Activated CD4-positive, alpha-beta T cell treated with anti-CD3 and anti-CD28 coated beads, Interleukin-2, Interleukin-4, amounts not matched to agents 100 ng/mL and 50 ng/mL, durations not matched to agents 16 hours and 8 hours (primary cell): Measurements from ENCODE around the gene MRGPRG.

Source experiments
- DNase-seq: peaks from one replicate; pipeline ENCODE4 v3.0.0-alpha.2; 2020; ENCODE audit warnings: low spot score

Gene MRGPRG

GRCh38 chr11:3194016-3194816 is 24.4 kb downstream of the MRGPRG start:
- DNase-seq = no peak

DNA sequence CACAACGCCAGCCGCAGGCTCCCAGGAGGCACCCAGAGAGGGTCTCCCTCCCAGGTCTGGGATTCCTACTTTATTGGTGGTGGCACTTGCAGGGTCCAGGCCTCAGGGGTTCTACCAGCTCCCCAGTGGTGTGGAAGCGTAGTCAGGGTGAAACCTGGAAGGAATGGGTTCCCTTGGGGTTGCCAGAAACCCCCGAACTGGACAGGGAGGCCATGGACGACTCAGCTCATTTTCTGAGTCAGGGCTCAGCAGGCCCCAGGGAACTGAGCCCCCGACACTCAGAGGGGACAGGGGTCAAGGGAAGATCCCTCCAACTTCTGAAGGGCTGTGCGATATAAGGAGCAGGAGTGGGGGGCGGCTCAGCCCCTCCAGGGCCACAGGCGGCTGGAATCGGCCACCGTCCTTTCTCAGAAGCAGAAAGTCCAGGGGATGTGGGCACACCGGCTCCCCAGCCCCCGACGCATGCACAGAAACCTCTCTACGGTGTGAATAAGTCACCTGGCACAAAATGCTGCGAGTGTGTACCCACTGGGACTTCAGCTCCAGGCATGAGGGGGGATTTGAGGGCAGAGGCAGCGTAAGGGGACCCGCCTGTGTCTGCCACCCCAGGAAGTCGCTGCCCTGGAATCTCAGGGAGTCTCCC is 25.1 kb downstream of the MRGPRG start:
- DNase-seq = no peak

DNA sequence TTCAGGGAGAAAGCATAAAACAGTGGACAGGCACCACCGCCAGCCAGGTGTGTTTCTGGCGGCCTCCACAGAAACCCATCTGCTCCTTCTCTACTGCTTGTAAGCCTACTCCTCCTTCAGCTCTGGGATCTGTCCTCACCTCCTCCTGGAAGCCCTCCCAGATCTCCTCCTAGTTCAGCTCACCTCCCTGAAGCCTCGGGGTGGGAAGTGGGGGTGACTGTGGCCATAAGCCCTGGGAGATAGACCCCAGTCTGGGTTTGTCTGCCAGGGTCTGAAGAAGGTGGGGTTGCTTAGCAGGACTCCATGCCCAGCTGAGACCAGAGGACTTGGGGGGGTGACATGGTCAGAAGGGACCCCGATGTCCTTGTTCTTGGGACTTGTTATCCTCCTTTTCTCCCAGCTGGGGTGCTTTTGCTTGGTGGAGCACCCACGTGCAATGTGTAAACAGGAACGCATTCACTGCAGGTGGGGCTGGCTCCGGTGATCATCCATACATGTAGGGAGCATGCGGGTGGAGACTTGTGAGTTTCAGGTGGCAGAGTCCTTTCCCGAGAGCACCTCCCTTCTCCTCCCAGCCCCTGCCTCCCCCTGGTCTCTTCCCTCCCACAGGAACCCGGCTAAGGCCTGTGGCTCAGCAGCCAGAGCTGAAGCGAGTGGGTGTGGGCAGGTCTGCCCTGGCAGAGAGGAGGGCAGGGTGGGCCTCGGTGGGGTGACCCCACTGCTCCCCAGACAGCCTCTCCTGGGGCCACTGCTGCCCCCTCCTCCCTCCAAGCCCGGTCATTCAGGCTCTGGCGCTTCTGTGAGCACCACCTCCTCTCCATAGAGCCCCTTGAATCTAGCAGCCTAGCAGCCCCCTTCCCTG is 25.9 kb downstream of the MRGPRG start:
- no peak for DNase-seq

GRCh38 chr11:3191586-3192324 is 26.9 kb downstream of the MRGPRG start:
- DNase-seq = no peak

GRCh38 chr11:3190600-3190999 is 28.0 kb downstream of the MRGPRG start:
- no peak for DNase-seq

DNA sequence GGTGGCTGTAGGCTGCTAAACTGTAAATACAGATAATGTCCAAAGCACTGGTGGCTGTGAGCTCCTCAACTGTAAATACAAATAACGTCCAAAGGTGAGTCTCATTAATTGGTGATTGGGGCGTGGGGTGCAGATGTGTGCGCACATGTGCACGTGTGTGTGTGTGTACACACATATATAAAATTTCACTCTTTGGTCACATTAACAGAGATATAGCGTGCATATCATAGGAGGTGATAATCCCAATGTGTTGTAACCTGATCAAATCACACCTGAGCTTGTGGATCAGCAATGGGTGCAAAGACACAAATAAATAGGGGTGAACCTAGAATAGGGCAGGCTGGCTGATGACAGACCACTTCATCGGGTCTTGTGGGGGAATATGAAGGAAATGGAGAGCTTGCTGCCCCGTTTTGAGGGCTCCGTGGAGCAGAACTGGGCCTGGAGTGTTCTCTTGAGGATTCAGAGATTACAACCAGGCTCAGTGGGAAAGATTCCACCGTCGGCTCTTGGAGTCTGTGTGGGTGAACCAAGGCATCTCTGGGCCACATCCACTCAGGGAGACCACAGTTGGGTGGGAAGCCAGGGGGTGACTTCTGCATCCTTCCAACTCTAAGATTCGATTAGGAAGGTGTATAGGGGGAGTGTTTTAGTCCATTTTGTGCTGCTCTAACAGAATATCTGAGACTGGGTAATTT is 28.6 kb downstream of the MRGPRG start:
- no peak for DNase-seq

GRCh38 chr11:3189196-3189843 is 29.3 kb downstream of the MRGPRG start:
- no peak for DNase-seq

DNA sequence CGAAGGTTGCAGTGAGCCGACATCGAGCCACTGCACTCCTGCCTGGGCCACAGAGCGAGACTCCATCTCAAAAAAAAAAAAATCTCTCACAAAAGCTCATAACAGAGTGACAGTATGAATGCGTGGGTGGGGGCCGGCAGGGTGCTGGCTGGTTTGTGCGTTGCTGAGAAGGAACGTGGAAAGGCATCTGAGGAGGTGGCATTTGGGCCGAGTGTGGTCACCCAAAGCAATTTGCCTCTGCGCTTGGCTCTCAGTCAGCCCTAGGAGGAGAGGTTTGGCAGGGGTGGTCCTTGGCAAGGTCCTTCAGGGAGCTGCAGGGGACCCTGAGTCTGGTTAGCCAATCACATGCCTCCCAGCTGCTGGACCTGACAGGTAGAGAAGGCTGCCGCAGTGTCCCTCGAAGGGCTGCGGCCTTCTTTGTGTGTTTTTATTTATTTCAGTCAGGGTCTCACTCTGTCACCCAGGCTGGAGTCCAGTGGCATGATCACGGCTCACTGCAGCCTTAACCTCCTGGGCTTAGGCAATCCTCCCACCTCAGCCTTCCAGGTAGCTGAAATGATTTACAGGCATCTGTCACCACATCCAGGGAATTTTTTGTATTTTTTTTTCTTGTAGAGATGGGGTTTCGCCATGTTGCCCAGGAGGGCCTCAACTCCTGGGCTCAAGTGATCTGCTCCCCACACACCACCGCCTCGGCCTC is 30.0 kb downstream of the MRGPRG start:
- no peak for DNase-seq

DNA sequence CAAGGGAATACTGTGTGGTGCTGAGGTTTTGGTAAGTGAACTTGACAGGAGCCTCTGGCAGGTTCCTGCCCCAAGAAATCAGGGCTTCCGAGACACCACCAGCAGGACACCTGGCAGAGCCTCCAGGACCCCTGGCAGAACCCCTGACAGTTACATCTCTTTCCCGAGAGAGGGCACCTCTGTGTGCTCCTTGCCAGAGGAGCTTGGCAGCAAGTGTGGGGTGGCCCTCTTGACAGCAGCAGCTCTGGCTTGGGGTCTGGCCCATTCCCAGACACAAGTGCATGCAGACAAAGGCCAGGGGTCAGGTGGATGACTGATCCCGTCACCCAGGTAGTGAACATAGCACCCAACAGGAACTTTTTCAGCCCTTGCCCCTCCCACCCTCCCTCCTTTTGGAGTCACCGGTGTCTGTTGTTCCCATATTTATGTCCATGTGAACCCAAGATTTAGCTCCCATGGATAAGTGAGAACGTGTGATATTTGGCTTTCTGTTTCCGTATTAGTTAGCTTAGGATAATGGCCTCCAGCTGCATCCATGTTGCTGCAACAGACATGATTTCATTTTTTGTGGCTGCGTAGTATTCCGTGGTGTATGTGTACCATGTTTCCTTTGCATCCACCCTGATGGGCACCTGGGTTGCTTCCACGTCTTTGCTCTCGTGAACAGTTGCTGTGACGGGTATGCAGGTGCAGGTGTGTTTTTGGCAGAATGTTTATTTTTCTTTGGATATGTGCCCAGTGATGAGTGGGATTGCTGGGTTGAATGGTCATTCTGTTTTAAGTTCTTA is 32.3 kb downstream of the MRGPRG start:
- DNase-seq = no peak

- DNase-seq = no peak
Measured at GRCh38 chr11:3184732-3185347, 33.8 kb downstream of the MRGPRG start.

- DNase-seq = no peak
Measured at GRCh38 chr11:3183523-3183922, 35.1 kb downstream of the MRGPRG start.

DNA sequence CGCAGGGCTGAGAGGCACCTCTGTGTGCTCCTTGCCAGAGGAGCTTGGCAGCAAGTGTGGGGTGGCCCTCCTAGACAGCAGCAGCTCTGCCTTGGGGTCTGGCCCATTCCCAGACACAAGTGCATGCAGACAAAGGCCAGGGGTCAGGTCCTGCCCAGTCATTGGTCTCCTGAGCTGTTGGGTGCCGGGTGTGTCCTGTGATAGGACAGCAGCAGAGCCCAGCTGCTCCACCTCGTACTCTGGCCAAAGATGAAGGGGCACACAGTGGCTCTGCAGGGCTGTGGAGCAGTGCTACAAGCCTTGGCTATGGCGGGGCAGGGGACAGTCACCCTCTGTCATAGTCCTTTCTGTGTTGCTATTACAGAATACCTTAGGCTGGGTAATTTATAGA is 36.2 kb downstream of the MRGPRG start:
- no peak for DNase-seq

DNA sequence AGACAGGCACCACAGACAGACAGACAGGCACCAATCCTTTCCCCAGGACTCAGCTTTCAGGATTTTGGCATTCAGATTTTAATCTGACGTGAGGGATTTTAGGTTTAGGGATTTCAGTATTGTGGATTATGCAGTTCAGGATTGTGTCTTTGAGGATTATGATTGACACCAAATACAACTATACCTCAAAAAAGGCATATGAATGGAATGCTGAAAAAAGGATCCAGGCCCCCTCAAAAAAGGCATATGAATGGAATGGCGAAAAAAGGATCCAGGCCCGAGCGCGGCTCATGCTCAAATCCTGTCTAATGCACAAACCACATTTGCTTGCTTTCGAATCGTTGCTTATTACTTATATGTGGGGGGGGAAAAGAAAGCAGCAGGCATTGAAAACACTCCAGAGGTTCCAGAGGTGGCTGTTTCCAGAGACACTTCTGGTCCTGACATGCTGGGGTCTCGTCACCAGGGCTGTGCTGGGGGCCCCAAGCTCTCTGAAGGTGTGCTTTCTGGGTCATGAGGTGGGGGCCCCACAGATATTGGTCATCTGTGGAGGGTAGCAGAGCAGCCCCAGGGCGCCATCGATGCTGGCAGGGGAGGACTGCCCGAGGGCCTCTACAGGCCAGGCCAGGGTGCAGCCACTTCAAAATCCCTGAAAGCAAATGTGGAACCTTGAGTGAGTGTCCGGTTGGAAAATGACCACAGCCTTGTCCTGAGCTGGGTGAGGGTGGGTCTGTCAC is 36.7 kb downstream of the MRGPRG start:
- no peak for DNase-seq

DNA sequence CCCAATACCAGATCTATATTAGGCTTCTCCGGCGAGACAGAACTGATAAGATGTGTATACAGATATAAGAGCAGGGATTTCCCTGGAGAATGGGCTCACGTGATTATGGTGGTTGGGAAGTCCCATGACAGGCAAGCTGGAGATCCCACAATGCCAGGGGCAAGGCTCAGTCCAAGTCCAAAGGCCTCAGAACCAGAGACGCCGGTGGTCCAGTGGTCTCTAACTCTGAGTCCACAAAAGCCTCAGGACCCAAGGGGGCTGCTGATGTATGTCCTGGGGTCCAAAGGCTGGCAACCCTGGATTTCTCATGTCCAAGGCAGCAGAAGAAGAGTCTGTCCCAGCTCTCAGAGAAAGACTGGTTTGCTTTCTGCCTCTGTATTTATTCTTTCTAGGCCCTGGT is 37.7 kb downstream of the MRGPRG start:
- no peak for DNase-seq

DNA sequence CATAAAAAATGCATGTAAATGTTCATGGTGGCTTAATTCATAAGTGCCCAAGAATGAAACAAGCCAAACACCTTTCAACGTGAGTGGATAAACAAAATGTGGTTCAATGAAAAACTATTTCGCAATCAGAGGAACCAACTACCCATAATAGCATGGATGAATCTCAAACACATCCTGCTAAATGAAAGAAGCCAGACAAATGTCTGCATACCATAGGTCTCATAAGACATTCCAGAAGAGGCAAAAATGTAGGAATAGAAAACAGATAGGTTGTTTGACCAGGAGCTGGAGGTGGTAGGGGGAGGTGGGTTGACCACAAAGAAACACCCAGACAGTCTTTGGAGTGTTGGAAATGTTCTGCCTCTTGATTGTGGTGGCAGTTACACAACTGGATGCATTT is 40.3 kb downstream of the MRGPRG start:
- DNase-seq = no peak

DNA sequence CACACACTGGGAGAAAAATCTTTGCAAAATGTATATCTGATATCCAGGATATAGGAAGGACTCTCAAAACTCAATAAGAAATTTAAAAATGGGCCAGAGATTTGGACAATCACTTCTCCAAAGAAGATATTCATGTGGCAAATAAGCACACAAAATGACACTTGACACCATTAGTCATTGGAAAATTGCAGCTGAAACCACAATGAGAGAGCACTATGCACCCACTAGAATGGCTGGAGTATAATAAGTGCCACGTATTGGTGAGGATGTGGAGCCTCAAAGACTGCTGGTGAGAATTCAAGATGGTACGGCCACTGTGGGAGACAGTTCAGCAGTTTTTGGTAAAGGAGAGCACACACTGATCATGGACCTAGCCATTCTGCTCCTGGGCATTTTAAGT is 40.7 kb downstream of the MRGPRG start:
- no peak for DNase-seq

GRCh38 chr11:3176487-3176886 is 42.1 kb downstream of the MRGPRG start:
- no peak for DNase-seq

DNA sequence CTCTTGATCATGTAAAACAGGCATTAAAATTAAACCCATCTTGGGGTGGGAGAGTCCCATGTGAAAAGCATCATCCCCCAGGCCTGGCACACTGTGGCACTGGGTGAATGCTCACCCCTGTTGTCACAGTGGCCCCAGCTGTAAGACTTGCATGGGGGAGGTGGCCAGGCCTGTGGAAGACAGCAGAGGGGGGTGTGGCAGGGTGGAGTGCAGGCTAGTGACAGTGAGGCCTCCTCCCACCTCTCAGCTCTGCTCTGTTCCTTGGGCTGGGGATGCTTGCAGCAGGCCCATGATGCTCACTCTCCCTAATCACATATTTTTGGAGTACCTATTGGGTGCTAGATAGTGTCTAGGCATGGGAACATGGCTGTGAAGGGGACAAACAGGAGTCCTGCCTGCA is 43.4 kb downstream of the MRGPRG start:
- DNase-seq = no peak
